Left lung (tissue), 10 donors: ENCODE data around the gene RSL1D1. TPM values are rescaled to one million over a fixed set of nuclear protein-coding genes. Genes with fewer than 3 reads are reported as not detected.

Source experiments
- ATAC-seq: fragments of 200-7000 bp; cut with Tn5 transposase; one replicate; pipeline ENCODE4 v1.9.1; 2020; ENCODE audit warnings: moderate library complexity
- DNase-seq, 4 donors: peaks; one replicate each; pipeline ENCODE4 v3.0.0-alpha.2; 2013 to 2020
- H3K27ac ChIP-seq, 2 donors: fragments of 200-600 bp; sonication (generic) in 1 of 2; one replicate each; pipeline versions ENCODE4 v1.5.0 to v1.8.0; 2020 to 2021
- H3K27me3 ChIP-seq, 2 donors: fragments of 200-600 bp; sonication (generic) in 1 of 2; one replicate each; pipeline versions ENCODE4 v1.5.0 to v1.8.0; 2020 to 2021
- H3K36me3 ChIP-seq, 2 donors: fragments of 200-600 bp; sonication (generic) in 1 of 2; one replicate each; pipeline versions ENCODE4 v1.5.0 to v1.8.0; 2020 to 2021
- H3K4me1 ChIP-seq, 2 donors: fragments of 200-600 bp; one replicate each; pipeline ENCODE4 v1.8.0; 2021
- H3K4me3 ChIP-seq, 2 donors: fragments of 200-600 bp; sonication (generic) in 1 of 2; one replicate each; pipeline versions ENCODE4 v1.5.0 to v1.8.0; 2020 to 2021; ENCODE audit warnings: mild to moderate bottlenecking in 1 of 2
- H3K9me3 ChIP-seq, 2 donors: fragments of 200-600 bp; sonication (generic) in 1 of 2; one replicate each; pipeline versions ENCODE4 v1.5.0 to v1.8.0; 2020 to 2021
- intact Hi-C, 2 donors: fragments of 100-400 bp; cut with DNase I; formaldehyde crosslinking; loops; one replicate each; pipeline versions ENCODE4 v1.11.2 to v1.14.2; 2022
- polyA plus RNA-seq, 6 donors: library from polyadenylated mRNA; unstranded; fragments of 120-200 nt; gene quantifications; one replicate each; pipeline ENCODE4 v1.2.1, GENCODE V29; 2013; ENCODE audit not compliant: insufficient read length in 6 of 6
- total RNA-seq, 2 donors: library from RNA; stranded (reverse); fragmentation: NEBNext Ultra II Directional; extraction: Animal tissue kit (Norgen Biotek cat#: 25700); gene quantifications; one replicate each; pipeline ENCODE4 v1.2.1, GENCODE V29; 2021
- TF ChIP-seq, protein P1 (sequence below), 2 donors: fragments of 200-600 bp; sonication (generic) in 1 of 2; IDR thresholded peaks; one replicate each; pipeline versions ENCODE4 v1.5.0 to v1.8.0; 2021; ENCODE audit warnings: antibody characterized with exemption in 2 of 2
- donor health status: DM: no; HTN: yes; CAD: no.
- donor health status: DM: no; HTN: no; CAD: no.

Gene RSL1D1
- total and polyA plus RNA-seq, 8 donors, result 88.3 to 274 (median 237) TPM

- ATAC-seq (no peak), DNase-seq (no peak)
- Histone ChIP-seq H3K4me3 (no peak overlapping the region), H3K4me1 (peaks cover 0 to 25% of the 10 kb centered on the region in 2 donors), H3K36me3 (peaks cover 0 to 82% of the 10 kb centered on the region in 2 donors), H3K9me3 (no peaks in the 10 kb centered on the region), H3K27ac (no peak overlapping the region), H3K27me3 (no peaks in the 10 kb centered on the region)
- TF ChIP-seq, protein P1, sequence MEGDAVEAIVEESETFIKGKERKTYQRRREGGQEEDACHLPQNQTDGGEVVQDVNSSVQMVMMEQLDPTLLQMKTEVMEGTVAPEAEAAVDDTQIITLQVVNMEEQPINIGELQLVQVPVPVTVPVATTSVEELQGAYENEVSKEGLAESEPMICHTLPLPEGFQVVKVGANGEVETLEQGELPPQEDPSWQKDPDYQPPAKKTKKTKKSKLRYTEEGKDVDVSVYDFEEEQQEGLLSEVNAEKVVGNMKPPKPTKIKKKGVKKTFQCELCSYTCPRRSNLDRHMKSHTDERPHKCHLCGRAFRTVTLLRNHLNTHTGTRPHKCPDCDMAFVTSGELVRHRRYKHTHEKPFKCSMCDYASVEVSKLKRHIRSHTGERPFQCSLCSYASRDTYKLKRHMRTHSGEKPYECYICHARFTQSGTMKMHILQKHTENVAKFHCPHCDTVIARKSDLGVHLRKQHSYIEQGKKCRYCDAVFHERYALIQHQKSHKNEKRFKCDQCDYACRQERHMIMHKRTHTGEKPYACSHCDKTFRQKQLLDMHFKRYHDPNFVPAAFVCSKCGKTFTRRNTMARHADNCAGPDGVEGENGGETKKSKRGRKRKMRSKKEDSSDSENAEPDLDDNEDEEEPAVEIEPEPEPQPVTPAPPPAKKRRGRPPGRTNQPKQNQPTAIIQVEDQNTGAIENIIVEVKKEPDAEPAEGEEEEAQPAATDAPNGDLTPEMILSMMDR (IDR thresholded peaks at IDR 0.05), result no peak
- intact Hi-C loops, result no loop called here
These were observed 41.4 kb upstream of the RSL1D1 start for GRCh38 chr16:11892761-11893160.

GRCh38 chr16:11890231-11890965, 39.1 kb upstream of the RSL1D1 start:
- no peak overlapping the region for H3K4me3 ChIP-seq
- peaks cover 0 to 12% of the 10 kb centered on the region in 2 donors for H3K4me1 ChIP-seq
- H3K9me3 ChIP-seq, result no peaks in the 10 kb centered on the region
- H3K36me3 ChIP-seq, result peaks cover 0 to 98% of the 10 kb centered on the region in 2 donors
- ATAC-seq (no peak), DNase-seq (no peak)
- intact Hi-C loops, result no loop called here
- no peaks in the 10 kb centered on the region for H3K27me3 ChIP-seq
- TF ChIP-seq, protein P1 (IDR thresholded peaks at IDR 0.05), result no peak
- no peak overlapping the region for H3K27ac ChIP-seq

DNA sequence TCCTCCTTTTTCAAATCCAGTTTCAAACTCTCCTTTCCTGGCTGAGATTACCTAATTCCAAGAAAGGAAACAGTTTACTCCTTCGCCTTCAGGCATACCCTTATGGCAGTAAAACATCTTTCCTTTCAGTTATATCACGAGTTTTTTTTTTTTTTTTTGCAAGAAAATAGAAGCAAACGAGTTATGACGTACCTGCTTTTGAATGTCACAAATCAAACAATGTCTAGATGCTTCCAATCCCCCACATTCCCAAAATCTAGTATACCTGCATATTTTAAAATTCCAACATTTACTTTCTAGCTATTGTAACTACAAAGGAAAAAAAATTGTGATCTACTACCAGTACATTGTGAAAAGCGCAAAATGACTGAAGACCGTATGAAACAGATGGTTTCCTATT, 35.5 kb upstream of the RSL1D1 start:
- no peaks in the 10 kb centered on the region for H3K27me3 ChIP-seq
- ATAC-seq (no peak), DNase-seq (no peak)
- H3K4me1 ChIP-seq, result no peaks in the 10 kb centered on the region
- H3K9me3 ChIP-seq, result no peaks in the 10 kb centered on the region
- intact Hi-C loops, result no loop called here
- no peak overlapping the region for H3K27ac ChIP-seq
- no peak overlapping the region for H3K4me3 ChIP-seq
- TF ChIP-seq, protein P1 (IDR thresholded peaks at IDR 0.05), result no peak
- H3K36me3 ChIP-seq, result peaks cover 0 to 100% of the 10 kb centered on the region in 2 donors

DNA sequence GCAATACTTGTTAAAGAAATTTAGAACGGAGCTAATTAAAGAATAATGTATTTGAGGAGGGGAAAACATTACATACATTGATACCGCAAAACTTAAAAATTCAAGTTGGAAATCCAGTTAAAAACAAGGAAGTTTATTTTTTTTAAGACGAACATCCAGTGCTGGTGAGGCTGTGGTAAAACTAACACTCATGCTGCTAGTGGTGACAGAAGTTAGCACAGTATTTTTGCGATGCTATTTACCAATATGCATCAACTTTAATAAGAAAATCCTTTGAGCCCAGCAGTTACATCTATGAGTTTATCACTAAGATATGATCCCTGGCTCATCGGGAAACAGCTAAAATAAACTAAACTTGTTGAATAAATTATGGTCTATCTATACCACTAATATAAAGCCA, 32.7 kb upstream of the RSL1D1 start:
- no peaks in the 10 kb centered on the region for H3K27me3 ChIP-seq
- ATAC-seq, result no peak
- TF ChIP-seq, protein P1 (IDR thresholded peaks at IDR 0.05), result no peak

DNA sequence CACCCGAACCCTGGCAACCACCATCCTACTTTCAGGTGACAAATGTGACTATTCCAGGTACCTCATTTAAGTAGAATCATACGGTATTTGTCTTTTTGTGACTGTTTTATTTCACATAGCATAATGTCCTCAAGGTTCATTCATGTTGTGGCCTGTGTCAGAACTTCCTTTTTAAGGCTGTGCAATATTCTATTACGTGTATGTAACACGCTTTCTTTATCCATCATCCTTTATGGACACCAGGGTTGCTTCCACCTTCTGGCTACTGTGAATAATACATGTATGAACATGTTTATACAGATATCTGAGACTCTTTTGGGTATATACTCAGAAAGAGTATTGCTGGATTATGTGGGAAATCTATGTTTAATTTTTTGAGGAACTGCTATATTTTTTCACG, 28.7 kb upstream of the RSL1D1 start:
- ATAC-seq, result peak; percentile 21
- H3K36me3 ChIP-seq, result peaks cover 0 to 98% of the 10 kb centered on the region in 2 donors

More for the DNA sequence above, 32.7 kb upstream of the RSL1D1 start:
- no peak for DNase-seq
- H3K36me3 ChIP-seq, result peaks cover 0 to 98% of the 10 kb centered on the region in 2 donors
- intact Hi-C loops, result no loop called here
- no peak overlapping the region for H3K27ac ChIP-seq
- H3K4me3 ChIP-seq, result no peak overlapping the region
- no peaks in the 10 kb centered on the region for H3K9me3 ChIP-seq
- H3K4me1 ChIP-seq, result no peaks in the 10 kb centered on the region

More for the DNA sequence above, 28.7 kb upstream of the RSL1D1 start:
- TF ChIP-seq, protein P1 (IDR thresholded peaks at IDR 0.05), result no peak
- H3K4me3 ChIP-seq, result no peak overlapping the region
- no peak for DNase-seq
- intact Hi-C loops, result no loop called here
- H3K27ac ChIP-seq, result no peak overlapping the region
- no peaks in the 10 kb centered on the region for H3K9me3 ChIP-seq
- no peaks in the 10 kb centered on the region for H3K4me1 ChIP-seq
- no peaks in the 10 kb centered on the region for H3K27me3 ChIP-seq
